ENCODE measurements around the gene FRMD4A.

FRMD4A gene

DNA sequence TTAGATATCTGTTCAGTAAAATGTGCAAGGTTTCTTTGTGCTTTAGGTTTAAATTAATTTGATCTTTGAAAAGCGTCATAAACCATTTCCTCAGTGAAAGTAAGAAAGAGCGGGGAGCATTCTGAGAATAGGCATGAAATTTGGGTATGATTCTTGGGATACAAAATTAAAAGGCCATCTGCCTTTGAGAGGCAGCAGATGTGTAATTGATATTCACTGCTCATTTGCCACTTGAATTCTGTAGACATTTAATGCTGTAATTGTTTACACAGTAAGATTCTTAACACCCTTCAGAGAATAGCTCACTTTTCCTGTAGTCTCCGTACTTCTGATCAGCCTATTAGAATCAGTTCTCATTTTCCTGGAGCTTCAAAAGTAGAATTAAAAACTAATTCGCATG lies 18.7 kb downstream of the FRMD4A start:
- DNase-seq (ENCODE audit: low read depth), result no peak
- H3K4me3 ChIP-seq (ENCODE audit: low read length), result no peak overlapping the region
- TF ChIP-seq, protein P1, sequence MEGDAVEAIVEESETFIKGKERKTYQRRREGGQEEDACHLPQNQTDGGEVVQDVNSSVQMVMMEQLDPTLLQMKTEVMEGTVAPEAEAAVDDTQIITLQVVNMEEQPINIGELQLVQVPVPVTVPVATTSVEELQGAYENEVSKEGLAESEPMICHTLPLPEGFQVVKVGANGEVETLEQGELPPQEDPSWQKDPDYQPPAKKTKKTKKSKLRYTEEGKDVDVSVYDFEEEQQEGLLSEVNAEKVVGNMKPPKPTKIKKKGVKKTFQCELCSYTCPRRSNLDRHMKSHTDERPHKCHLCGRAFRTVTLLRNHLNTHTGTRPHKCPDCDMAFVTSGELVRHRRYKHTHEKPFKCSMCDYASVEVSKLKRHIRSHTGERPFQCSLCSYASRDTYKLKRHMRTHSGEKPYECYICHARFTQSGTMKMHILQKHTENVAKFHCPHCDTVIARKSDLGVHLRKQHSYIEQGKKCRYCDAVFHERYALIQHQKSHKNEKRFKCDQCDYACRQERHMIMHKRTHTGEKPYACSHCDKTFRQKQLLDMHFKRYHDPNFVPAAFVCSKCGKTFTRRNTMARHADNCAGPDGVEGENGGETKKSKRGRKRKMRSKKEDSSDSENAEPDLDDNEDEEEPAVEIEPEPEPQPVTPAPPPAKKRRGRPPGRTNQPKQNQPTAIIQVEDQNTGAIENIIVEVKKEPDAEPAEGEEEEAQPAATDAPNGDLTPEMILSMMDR (IDR thresholded peaks at IDR 0.05; ENCODE audit: insufficient read depth, low read depth, low read length, missing control alignments), result no peak

DNA sequence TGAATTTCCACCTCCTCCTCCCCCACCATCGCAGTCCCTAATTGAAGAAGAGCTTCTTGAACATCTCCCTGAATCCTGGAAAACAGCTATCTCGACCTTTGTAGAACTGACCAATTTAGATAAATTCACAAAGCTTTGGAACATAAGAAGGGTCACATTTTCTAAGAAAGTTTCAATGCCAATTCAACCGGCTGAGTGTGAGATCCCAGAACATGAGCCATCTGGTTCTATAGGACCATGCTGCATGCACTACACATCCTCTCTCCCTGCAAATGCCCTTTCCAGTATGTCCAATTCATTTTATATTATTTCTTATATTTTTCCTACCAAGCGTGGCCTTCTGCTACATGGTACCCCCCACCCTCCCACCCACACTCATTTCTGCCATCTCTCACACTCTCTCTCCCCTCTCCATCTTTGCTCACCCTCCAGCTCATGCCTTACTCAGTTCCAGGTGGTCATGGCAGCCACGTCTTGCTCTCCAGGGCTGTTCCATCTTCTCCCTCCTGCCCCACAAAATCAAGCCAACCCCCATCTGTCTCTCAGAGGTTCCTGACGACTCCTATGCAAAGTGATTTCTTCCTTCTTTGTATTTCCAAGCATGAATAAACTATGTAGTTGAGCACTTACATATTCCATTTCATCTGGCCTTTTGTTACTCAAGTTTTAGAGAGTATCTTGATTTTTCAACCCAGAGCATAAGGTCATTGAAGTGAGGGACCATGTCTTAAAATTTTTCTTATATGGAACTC lies 19.3 kb downstream of the FRMD4A start:
- no peak overlapping the region for H3K4me3 ChIP-seq (ENCODE audit: low read length)
- no peak for DNase-seq (ENCODE audit: low read depth)
- TF ChIP-seq, protein P1 (IDR thresholded peaks at IDR 0.05; ENCODE audit: insufficient read depth, low read depth, low read length, missing control alignments), result no peak

DNA sequence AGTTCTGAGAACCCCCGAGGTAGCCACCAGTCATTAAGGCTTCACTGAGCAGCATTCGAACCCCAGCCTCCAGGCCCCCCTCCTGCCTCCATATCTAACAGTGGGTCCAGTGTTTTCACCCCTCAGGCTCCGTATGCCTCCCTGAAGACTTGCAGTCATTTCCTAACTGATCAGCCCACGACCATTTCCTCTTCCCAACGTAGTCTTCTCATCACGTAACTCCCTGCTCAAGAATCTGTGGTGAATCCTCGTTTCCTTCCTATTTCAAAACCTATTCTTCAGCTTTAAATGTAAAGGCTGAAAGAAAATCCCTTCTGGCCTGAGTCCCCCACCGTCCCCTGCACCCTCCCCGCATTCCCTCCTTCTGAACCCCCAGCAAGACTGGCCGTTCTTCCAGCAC lies 21.1 kb downstream of the FRMD4A start:
- H3K4me3 ChIP-seq (ENCODE audit: low read length), result no peak overlapping the region
- TF ChIP-seq, protein P1 (IDR thresholded peaks at IDR 0.05; ENCODE audit: insufficient read depth, low read depth, low read length, missing control alignments), result no peak
- no peak for DNase-seq (ENCODE audit: low read depth)

DNA sequence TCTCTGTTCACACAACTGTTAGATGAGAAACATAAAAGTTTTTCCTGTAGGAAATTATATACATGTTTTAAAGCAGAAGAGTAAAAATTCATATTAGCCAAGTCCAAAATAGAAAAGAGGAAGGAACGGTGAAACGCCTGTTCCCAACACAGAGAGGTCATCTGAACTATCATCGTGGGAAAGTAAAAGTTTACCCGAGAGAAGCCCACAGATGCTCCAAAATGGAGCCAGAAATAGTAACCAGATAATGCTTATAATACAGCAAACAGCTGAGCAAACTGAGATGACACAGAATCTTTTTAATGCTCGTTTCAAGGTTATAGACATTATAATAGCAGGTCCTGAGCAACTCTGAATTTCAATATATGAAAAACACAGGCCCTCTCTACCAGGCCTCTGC lies 24.5 kb downstream of the FRMD4A start:
- TF ChIP-seq, protein P1 (IDR thresholded peaks at IDR 0.05; ENCODE audit: insufficient read depth, low read depth, low read length, missing control alignments), result no peak
- no peak overlapping the region for H3K4me3 ChIP-seq (ENCODE audit: low read length)
- no peak for DNase-seq (ENCODE audit: low read depth)

DNA sequence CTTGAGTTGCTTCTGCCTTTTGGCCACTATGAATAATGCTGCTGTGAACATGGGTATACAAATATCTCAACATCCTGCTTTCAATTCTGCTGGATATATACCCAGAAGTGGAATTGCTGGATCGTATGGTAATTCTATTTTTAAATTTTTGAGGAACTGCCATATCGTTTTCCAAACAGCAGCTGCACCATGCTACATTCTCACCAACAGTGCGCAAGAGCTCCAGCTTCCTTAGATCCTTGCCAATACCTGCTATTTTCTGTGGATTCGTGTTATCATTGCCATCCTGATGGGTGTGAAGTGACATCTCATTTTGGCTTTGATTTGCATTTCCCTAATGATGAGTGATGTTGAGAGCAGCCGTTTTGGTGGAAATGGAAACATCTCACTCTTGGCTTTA lies 26.7 kb downstream of the FRMD4A start:
- H3K4me3 ChIP-seq (ENCODE audit: low read length), result no peak overlapping the region
- TF ChIP-seq, protein P1 (IDR thresholded peaks at IDR 0.05; ENCODE audit: insufficient read depth, low read depth, low read length, missing control alignments), result no peak
- no peak for DNase-seq (ENCODE audit: low read depth)

DNA sequence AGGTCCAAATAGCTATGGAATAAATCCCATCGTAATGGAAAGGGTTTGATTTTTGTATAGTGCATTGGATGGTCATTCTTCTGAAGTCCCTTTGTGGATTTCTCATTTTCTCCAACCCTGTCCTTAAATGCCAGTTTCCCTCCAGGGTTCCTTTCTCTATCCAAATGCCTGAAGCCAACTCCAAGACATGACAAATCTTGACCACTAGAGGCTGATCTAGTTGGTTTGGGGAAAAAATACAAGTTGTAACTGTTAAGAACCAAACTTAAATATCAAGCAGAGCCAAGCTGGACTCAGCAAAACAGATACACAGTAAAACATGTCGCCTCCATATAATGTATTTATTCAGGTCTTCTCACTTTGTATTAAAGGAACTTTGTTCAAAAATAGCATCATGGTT lies 28.7 kb downstream of the FRMD4A start:
- no peak overlapping the region for H3K4me3 ChIP-seq (ENCODE audit: low read length)
- DNase-seq (ENCODE audit: low read depth), result peak; percentile 18
- TF ChIP-seq, protein P1 (IDR thresholded peaks at IDR 0.05; ENCODE audit: insufficient read depth, low read depth, low read length, missing control alignments), result peak; percentile 32

DNA sequence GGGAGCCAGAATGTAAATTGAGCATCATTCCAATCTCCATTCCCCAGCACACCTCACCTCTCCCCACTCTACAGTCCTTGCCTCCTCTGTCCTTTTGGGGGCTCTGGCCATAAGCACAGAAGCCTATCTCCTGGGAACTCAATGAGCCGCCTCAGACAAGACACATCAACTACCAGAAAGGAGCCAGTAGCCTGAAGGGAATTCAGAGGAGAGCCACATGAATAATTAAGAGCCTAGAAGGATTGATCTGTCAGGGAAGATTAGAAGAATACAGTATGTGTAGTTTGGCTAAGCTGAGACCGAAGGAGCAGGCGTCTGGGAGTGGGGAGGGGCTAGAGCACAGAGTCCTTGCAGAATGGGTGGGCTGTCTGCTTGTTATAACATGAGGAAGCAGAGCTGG lies 31.2 kb downstream of the FRMD4A start:
- no peak overlapping the region for H3K4me3 ChIP-seq (ENCODE audit: low read length)
- no peak for DNase-seq (ENCODE audit: low read depth)
- TF ChIP-seq, protein P1 (IDR thresholded peaks at IDR 0.05; ENCODE audit: insufficient read depth, low read depth, low read length, missing control alignments), result no peak

Measured in epithelial cell of esophagus (primary cell).